RWPE2 (cell line): Measurements from ENCODE around the gene PKNOX2.

Source experiments
- ATAC-seq: fragments of 200-7000 bp; cut with Tn5 transposase; 3 replicates; pipeline ENCODE4 v1.9.1; 2021; ENCODE audit warnings: low read depth
- DNase-seq: peaks from one replicate; pipeline ENCODE4 v3.0.0-alpha.2; 2020; ENCODE audit warnings: low spot score
- H3K27ac ChIP-seq: fragments of 450-650 bp; 2 replicates; pipeline ENCODE4 v1.5.1; 2017; ENCODE audit warnings: mild to moderate bottlenecking; ENCODE audit not compliant: poor library complexity, severe bottlenecking
- H3K27me3 ChIP-seq: fragments of 250-450 bp; sonication (Bioruptor Pico); 2 replicates; pipeline ENCODE4 v1.5.1; 2021; ENCODE audit warnings: mild to moderate bottlenecking, moderate library complexity; ENCODE audit not compliant: insufficient read depth, poor library complexity, severe bottlenecking
- H3K36me3 ChIP-seq: fragments of 250-450 bp; sonication (Bioruptor Pico); 2 replicates; pipeline ENCODE4 v1.5.1; 2020; ENCODE audit warnings: low read depth, mild to moderate bottlenecking, moderate library complexity
- H3K4me1 ChIP-seq: fragments of 250-450 bp; sonication (Bioruptor Pico); 2 replicates; pipeline ENCODE4 v1.5.1; 2021; ENCODE audit warnings: mild to moderate bottlenecking, moderate library complexity; ENCODE audit not compliant: insufficient read depth, poor library complexity, severe bottlenecking
- H3K4me3 ChIP-seq: fragments of 250-450 bp; sonication (Bioruptor Pico); 2 replicates; pipeline ENCODE4 v1.5.1; 2021; ENCODE audit warnings: mild to moderate bottlenecking, moderate library complexity; ENCODE audit not compliant: severe bottlenecking
- H3K9me3 ChIP-seq: fragments of 250-450 bp; sonication (Bioruptor Pico); 2 replicates; pipeline ENCODE4 v1.5.1; 2021; ENCODE audit warnings: mild to moderate bottlenecking, moderate library complexity; ENCODE audit not compliant: severe bottlenecking
- TF ChIP-seq, protein P1 (sequence below): fragments of 450-650 bp; IDR thresholded peaks from one replicate; pipeline ENCODE4 v1.5.1; 2017; ENCODE audit warnings: mild to moderate bottlenecking, moderate library complexity; ENCODE audit not compliant: poor library complexity, severe bottlenecking

Gene PKNOX2

DNA sequence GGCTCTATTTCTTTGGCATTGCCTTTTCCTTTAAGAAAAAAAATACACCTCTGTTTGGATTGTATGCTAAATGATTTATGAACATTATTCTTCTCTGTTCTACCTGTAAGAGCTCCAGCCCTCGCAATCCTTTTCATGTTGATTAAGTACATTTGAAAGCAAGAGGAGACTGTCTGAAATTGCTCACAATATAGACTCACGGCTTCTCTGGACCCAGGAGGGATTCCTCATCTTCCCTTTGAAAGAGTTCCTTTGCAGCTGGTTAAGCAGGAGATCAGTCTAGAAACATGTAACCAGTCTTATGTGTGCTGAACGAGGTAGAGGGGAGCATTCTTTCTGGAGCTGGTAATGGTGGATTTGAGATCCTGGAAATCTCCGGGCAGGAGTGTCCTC lies 47.4 kb downstream of the PKNOX2 start:
- TF ChIP-seq, protein P1, sequence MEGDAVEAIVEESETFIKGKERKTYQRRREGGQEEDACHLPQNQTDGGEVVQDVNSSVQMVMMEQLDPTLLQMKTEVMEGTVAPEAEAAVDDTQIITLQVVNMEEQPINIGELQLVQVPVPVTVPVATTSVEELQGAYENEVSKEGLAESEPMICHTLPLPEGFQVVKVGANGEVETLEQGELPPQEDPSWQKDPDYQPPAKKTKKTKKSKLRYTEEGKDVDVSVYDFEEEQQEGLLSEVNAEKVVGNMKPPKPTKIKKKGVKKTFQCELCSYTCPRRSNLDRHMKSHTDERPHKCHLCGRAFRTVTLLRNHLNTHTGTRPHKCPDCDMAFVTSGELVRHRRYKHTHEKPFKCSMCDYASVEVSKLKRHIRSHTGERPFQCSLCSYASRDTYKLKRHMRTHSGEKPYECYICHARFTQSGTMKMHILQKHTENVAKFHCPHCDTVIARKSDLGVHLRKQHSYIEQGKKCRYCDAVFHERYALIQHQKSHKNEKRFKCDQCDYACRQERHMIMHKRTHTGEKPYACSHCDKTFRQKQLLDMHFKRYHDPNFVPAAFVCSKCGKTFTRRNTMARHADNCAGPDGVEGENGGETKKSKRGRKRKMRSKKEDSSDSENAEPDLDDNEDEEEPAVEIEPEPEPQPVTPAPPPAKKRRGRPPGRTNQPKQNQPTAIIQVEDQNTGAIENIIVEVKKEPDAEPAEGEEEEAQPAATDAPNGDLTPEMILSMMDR: no peak
- DNase-seq (no peak), ATAC-seq (no peak)
- Histone ChIP-seq H3K27ac (no peak overlapping the region), H3K4me3 (no peak overlapping the region), H3K9me3 (no peaks in the 10 kb centered on the region), H3K27me3 (no peaks in the 10 kb centered on the region), H3K36me3 (no peaks in the 10 kb centered on the region), H3K4me1 (no peaks in the 10 kb centered on the region)

DNA sequence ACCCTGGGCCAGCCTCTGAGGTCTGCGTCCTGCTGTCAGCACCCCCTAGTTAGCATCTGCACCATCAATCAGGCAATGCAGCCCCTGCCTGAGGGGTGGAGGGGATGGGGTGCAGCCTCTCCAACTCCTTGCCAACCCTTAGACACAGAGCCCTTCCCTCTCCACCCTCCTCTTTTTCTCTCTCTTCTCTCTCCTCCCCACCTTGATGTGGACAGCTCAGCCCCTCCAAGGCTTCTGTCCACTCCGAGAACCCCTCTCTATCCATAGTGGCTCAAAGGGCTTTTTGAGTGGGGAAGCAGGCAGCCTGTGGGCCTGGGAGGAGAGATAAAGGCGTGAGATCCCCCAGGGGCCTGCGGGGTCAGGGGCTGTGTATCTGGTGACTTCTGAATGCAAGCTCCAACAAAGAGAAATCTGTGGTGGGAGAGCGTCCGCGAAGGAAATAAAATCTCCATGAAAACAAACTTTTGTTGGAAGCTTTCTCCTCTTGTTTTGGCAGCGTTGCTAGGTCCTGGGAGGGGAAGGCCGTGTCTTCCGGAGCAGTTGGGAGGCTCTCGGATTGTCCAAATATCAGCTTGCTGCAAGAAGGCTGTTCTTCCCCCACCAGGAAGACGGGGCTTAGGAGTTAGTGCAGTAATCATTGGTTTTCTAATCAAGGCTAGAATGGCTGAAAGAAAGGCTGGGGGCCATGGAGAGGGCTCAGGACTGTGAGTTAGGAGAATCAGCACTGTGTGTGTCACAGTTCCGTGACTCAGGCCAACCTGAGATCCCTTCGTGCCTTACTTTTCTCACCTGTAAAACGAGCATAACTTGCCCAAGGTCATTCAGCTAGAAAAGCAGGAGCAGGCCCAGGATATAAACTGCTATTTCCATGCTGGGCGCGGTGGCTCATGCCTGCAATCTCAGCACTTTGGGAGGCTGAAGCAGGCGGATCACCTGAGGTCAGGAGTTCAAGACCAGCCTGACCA lies 50.3 kb downstream of the PKNOX2 start:
- no peaks in the 10 kb centered on the region for H3K36me3 ChIP-seq
- no peaks in the 10 kb centered on the region for H3K4me1 ChIP-seq
- no peaks in the 10 kb centered on the region for H3K27me3 ChIP-seq
- no peak overlapping the region for H3K4me3 ChIP-seq
- ATAC-seq: no peak
- no peak overlapping the region for H3K27ac ChIP-seq
- H3K9me3 ChIP-seq: no peaks in the 10 kb centered on the region
- no peak for DNase-seq
- TF ChIP-seq, protein P1: no peak

DNA sequence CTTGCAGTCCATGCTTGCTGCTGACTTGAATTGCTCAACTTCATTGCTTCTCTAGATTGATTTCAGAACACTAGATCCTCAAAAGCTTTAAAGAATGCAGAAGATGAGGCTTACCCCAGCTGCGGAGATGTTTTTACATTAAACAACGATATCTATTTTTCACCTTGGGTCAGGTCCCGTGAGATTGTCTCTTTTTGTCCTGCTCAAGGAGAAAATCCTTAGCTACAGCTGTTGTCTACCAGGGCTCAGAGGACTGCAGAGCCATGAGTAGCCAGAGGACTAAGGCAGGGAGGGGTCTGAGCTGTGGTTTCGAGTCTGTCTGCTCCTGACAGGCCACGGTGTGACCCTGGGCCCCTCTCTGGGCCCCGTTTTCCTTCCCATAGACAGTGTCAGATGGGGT lies 51.4 kb downstream of the PKNOX2 start:
- Histone ChIP-seq H3K27me3 (no peaks in the 10 kb centered on the region), H3K9me3 (no peaks in the 10 kb centered on the region), H3K4me1 (no peaks in the 10 kb centered on the region), H3K4me3 (no peak overlapping the region), H3K27ac (no peak overlapping the region), H3K36me3 (no peaks in the 10 kb centered on the region)
- no peak for DNase-seq
- ATAC-seq: no peak
- TF ChIP-seq, protein P1: no peak

DNA sequence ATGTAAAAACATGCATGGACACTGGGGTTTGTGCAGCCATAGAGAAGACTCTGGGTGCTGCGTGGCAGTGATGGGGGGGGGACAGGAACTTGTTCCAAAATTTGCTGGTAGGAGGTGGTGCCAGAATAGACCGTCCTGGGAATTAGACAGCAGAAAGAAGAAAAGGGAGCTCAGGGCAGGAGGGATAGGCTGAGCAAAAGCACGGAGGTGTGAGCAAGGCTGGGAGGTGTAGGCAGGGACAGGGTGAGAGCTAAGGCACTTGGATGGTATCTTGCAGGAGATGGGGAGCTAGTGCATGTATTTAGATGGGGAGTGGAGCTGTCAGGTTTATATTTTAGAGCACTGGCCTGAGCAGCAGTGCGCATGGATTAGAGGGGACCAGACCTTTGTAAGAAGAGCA lies 53.8 kb downstream of the PKNOX2 start:
- H3K36me3 ChIP-seq: no peaks in the 10 kb centered on the region
- ATAC-seq (no peak), DNase-seq (no peak)
- H3K27ac ChIP-seq: no peak overlapping the region
- no peak overlapping the region for H3K4me3 ChIP-seq
- H3K27me3 ChIP-seq: no peaks in the 10 kb centered on the region
- TF ChIP-seq, protein P1: no peak
- no peaks in the 10 kb centered on the region for H3K4me1 ChIP-seq
- H3K9me3 ChIP-seq: no peaks in the 10 kb centered on the region

DNA sequence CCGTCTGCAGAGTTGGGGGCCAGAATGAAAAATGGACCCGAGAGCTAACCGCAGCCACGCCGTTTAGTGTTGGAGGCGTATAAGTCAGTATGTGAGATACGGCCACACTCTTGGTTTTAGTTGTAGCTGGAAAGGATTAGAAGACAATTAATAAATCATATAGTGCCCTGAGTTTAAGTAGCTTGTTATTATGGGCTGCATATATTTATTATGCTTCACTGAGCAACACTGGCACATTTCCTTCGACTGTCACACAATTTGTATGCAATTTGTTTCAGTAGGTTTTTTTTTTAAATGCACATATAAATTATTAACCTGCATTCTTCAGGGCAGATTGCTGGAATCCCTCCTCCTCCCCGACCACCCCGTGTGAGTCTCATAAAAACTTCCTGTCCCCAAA lies 56.9 kb downstream of the PKNOX2 start:
- Histone ChIP-seq H3K9me3 (no peaks in the 10 kb centered on the region), H3K4me3 (no peak overlapping the region), H3K27ac (no peak overlapping the region), H3K4me1 (no peaks in the 10 kb centered on the region), H3K27me3 (no peaks in the 10 kb centered on the region), H3K36me3 (no peaks in the 10 kb centered on the region)
- ATAC-seq: no peak
- DNase-seq: no peak
- TF ChIP-seq, protein P1: no peak
